HepG2 (cell line): ENCODE measurements around the gene ZNF316. TPM values are rescaled to one million over a fixed set of nuclear protein-coding genes. Genes with fewer than 3 reads are reported as not detected.

ENCODE experiments used
- CC2D1A ChIP-seq: sonication (generic); formaldehyde crosslinking; IDR thresholded peaks from 2 replicates; pipeline ENCODE4 v1.8.1; 2023; ENCODE audit warnings: mild to moderate bottlenecking, missing genetic modification reagents
- CREB1 ChIP-seq, 2 experiments: fragments of 450-650 bp in 1 of 2; IDR thresholded peaks; 2 replicates each; pipeline ENCODE4 v1.6.1; 2016 to 2017; ENCODE audit warnings: control low read depth in 1 of 2, mild to moderate bottlenecking in 1 of 2, missing compliant biosample characterization in 1 of 2, missing genetic modification characterization in 1 of 2
- HMGA1 ChIP-seq: sonication (generic); formaldehyde crosslinking; conservative IDR thresholded peaks from 2 replicates; pipeline ENCODE4 v1.4.0; 2020; ENCODE audit warnings: missing genetic modification reagents
- IKZF5 ChIP-seq: IDR thresholded peaks from 2 replicates; pipeline ENCODE4 v1.6.1; 2018; ENCODE audit warnings: missing genetic modification reagents, mild to moderate bottlenecking, missing compliant biosample characterization
- ISX ChIP-seq: sonication (generic); formaldehyde crosslinking; conservative IDR thresholded peaks from 2 replicates; pipeline ENCODE4 v1.5.0; 2020; ENCODE audit warnings: missing genetic modification reagents
- KDM3A ChIP-seq: IDR thresholded peaks from 2 replicates; pipeline ENCODE4 v1.6.1; 2018; ENCODE audit warnings: low read depth, missing compliant biosample characterization
- NAIF1 ChIP-seq: sonication (generic); formaldehyde crosslinking; IDR thresholded peaks from 2 replicates; pipeline ENCODE4 v1.5.0; 2020; ENCODE audit warnings: mild to moderate bottlenecking, missing genetic modification reagents, borderline replicate concordance
- NRL ChIP-seq: sonication (generic); formaldehyde crosslinking; IDR thresholded peaks from 2 replicates; pipeline ENCODE4 v1.5.0; 2020; ENCODE audit warnings: missing genetic modification reagents, mild to moderate bottlenecking, moderate library complexity, borderline replicate concordance
- RNF2 ChIP-seq: fragments of 450-650 bp; conservative IDR thresholded peaks from 2 replicates; pipeline ENCODE4 v1.6.1; 2016; ENCODE audit warnings: low read depth
- SP140L ChIP-seq: sonication (generic); formaldehyde crosslinking; IDR thresholded peaks from 2 replicates; pipeline ENCODE4 v1.4.0; 2020; ENCODE audit warnings: missing genetic modification reagents, borderline replicate concordance
- STAG1 ChIP-seq: sonication (generic); formaldehyde crosslinking; IDR thresholded peaks from 2 replicates; pipeline ENCODE4 v1.4.0; 2020; ENCODE audit warnings: missing genetic modification reagents
- TRIM22 ChIP-seq: fragments of 450-650 bp; IDR thresholded peaks from 2 replicates; pipeline ENCODE4 v1.6.1; 2017
- TRIM24 ChIP-seq: sonication (generic); formaldehyde crosslinking; IDR thresholded peaks from 2 replicates; pipeline ENCODE4 v1.8.0; 2022; ENCODE audit warnings: mild to moderate bottlenecking, missing genetic modification reagents
- ZBTB25 ChIP-seq: IDR thresholded peaks from 2 replicates; pipeline ENCODE4 v1.6.1; 2018; ENCODE audit warnings: missing genetic modification reagents
- ZBTB33 ChIP-seq: sonication (generic); formaldehyde crosslinking; IDR thresholded peaks from 2 replicates; pipeline ENCODE4 v1.4.0; 2020; ENCODE audit warnings: missing genetic modification reagents
- ZBTB8A ChIP-seq: sonication (generic); formaldehyde crosslinking; IDR thresholded peaks from 2 replicates; pipeline ENCODE4 v1.4.0; 2020; ENCODE audit warnings: mild to moderate bottlenecking, low read depth, missing genetic modification reagents, borderline replicate concordance
- ZNF138 ChIP-seq: sonication (generic); formaldehyde crosslinking; IDR thresholded peaks from 2 replicates; pipeline ENCODE4 v1.5.0; 2020; ENCODE audit warnings: mild to moderate bottlenecking, low read depth, missing genetic modification reagents
- ZNF234 ChIP-seq: sonication (generic); formaldehyde crosslinking; conservative IDR thresholded peaks from 2 replicates; pipeline ENCODE4 v1.5.1; 2020; ENCODE audit warnings: mild to moderate bottlenecking, missing genetic modification reagents
- ZNF260 ChIP-seq: sonication (generic); formaldehyde crosslinking; IDR thresholded peaks from 2 replicates; pipeline ENCODE4 v1.4.0; 2020; ENCODE audit warnings: missing genetic modification reagents, low read depth, mild to moderate bottlenecking, borderline replicate concordance
- ZNF3 ChIP-seq: IDR thresholded peaks from 2 replicates; pipeline ENCODE4 v1.7.0; 2017; ENCODE audit warnings: inconsistent platforms
- ZNF331 ChIP-seq: sonication (generic); formaldehyde crosslinking; IDR thresholded peaks from 2 replicates; pipeline ENCODE4 v1.4.0; 2020; ENCODE audit warnings: missing genetic modification reagents
- ZNF468 ChIP-seq: sonication (generic); formaldehyde crosslinking; IDR thresholded peaks from 2 replicates; pipeline ENCODE4 v1.8.0; 2022; ENCODE audit warnings: mild to moderate bottlenecking, moderate library complexity, missing genetic modification reagents
- ZNF7 ChIP-seq: IDR thresholded peaks from 2 replicates; pipeline ENCODE4 v1.6.1; 2016; ENCODE audit warnings: missing biosample characterization, missing genetic modification reagents
- ZNF737 ChIP-seq: sonication (generic); formaldehyde crosslinking; IDR thresholded peaks from 2 replicates; pipeline ENCODE4 v1.5.0; 2020; ENCODE audit warnings: missing genetic modification reagents, mild to moderate bottlenecking, borderline replicate concordance
- ZNF790 ChIP-seq: sonication (generic); formaldehyde crosslinking; IDR thresholded peaks from 2 replicates; pipeline ENCODE4 v1.8.0; 2022; ENCODE audit warnings: missing genetic modification reagents, mild to moderate bottlenecking, borderline replicate concordance
- ZSCAN22 ChIP-seq: sonication (generic); formaldehyde crosslinking; IDR thresholded peaks from 2 replicates; pipeline ENCODE4 v1.4.0; 2020; ENCODE audit warnings: mild to moderate bottlenecking, missing genetic modification reagents
- polyA plus RNA-seq, 8 experiments: library from polyadenylated mRNA; depleted of rRNA in 3 of 8; stranded (reverse) in 7 of 8; unstranded in 1 of 8; fragments of >200 nt; fragmentation: Illumina TruSeq in 4 of 8; extraction: Trizol in 4 of 8; gene quantifications; 2 replicates each; pipeline versions ENCODE4 v1.2.1 to v1.2.3, GENCODE V29; 2011 to 2016; ENCODE audit warnings: low read depth in 4 of 8, missing spikeins in 1 of 8, mixed read lengths in 1 of 8; ENCODE audit not compliant: insufficient read depth in 1 of 8
- total RNA-seq, 5 experiments: library from RNA; depleted of rRNA; stranded (reverse); fragments of >200 nt; fragmentation: Illumina TruSeq; extraction: Trizol; gene quantifications; 2 replicates each; pipeline ENCODE4 v1.2.3, GENCODE V29; 2016; ENCODE audit warnings: low read depth in 1 of 5

The ZNF316 gene
- total and polyA plus RNA-seq, 2 of the 13 experiments (the other 11 are each of a cell fraction or from before 2014, with no cell fraction given): 4.3 to 9.9 TPM

GRCh38 chr7:6589829-6590644 lies 47.1 kb upstream of the ZNF316 start, which contains the start of gene INTS15 (continued):
- TF ChIP-seq NRL (CRISPR knock-in tag): peak; percentile 81; the same call in 1 of the 2 replicates
- no peak for TF ChIP-seq ZNF790 (CRISPR knock-in tag)
- no peak for TF ChIP-seq ISX (CRISPR knock-in tag)
- TF ChIP-seq ZNF3 (CRISPR knock-in tag): no peak
- TF ChIP-seq ZSCAN22 (CRISPR knock-in tag): no peak
- TF ChIP-seq ZNF138 (CRISPR knock-in tag): peak; percentile 82; the same call in 1 of the 2 replicates
- TF ChIP-seq ZNF468: no peak
- TF ChIP-seq ZNF737 (CRISPR knock-in tag): 0 out of 2 replicates have a peak, but pooled peaks have one; percentile 66
- no peak for TF ChIP-seq TRIM22
- peak; percentile 61; the same call in 1 of the 2 replicates for TF ChIP-seq ZNF331 (CRISPR knock-in tag)
- TF ChIP-seq ZBTB25 (CRISPR knock-in tag): no peak
- TF ChIP-seq ZNF7 (CRISPR knock-in tag): no peak
- TF ChIP-seq CREB1 (IDR thresholded peaks at IDR 0.05): no peak
- TF ChIP-seq CREB1 (CRISPR knock-in tag; IDR thresholded peaks at IDR 0.05): no peak
- no peak for TF ChIP-seq ZBTB33 (CRISPR knock-in tag)
- TF ChIP-seq RNF2: peak; percentile 16; the same call in 1 of the 2 replicates
- TF ChIP-seq NAIF1: no peak
- no peak for TF ChIP-seq ZNF234 (CRISPR knock-in tag)
- no peak for TF ChIP-seq ZBTB8A
- TF ChIP-seq HMGA1: no peak
- peak; percentile 38 for TF ChIP-seq STAG1 (CRISPR knock-in tag)
- no peak for TF ChIP-seq SP140L (CRISPR knock-in tag)
- no peak for TF ChIP-seq ZNF260
- no peak for TF ChIP-seq CC2D1A (CRISPR knock-in tag)
- no peak for TF ChIP-seq TRIM24 (CRISPR knock-in tag)
- TF ChIP-seq IKZF5: no peak
- TF ChIP-seq KDM3A (CRISPR knock-in tag): no peak; the same call in 1 of the 2 replicates
